Germinal center (tissue), 1 donor: ENCODE results near the gene DPH6.
"Not testable (repeated sequence)": the region's sequence is repeated elsewhere in the genome, so short reads cannot be mapped to it uniquely, and the experiment has no call there.

Experiments
- DNase-seq: peaks from one replicate; pipeline ENCODE4 v3.0.0; 2012; ENCODE audit warnings: mixed read lengths, low spot score

DPH6 gene, protein sequence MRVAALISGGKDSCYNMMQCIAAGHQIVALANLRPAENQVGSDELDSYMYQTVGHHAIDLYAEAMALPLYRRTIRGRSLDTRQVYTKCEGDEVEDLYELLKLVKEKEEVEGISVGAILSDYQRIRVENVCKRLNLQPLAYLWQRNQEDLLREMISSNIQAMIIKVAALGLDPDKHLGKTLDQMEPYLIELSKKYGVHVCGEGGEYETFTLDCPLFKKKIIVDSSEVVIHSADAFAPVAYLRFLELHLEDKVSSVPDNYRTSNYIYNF

GRCh38 chr15:35545824-35546510 is at the start of gene DPH6:
TSS of gene DPH6 (minus strand) at chr15:35546165. CDS start at chr15:35546141, 24 bp downstream.
- peak; percentile 78 for DNase-seq

GRCh38 chr15:35595656-35596055 is 49.7 kb upstream of the DPH6 start:
- no peak for DNase-seq

GRCh38 chr15:35591987-35592386 is 46.0 kb upstream of the DPH6 start:
- not testable (repeated sequence) for DNase-seq

DNA sequence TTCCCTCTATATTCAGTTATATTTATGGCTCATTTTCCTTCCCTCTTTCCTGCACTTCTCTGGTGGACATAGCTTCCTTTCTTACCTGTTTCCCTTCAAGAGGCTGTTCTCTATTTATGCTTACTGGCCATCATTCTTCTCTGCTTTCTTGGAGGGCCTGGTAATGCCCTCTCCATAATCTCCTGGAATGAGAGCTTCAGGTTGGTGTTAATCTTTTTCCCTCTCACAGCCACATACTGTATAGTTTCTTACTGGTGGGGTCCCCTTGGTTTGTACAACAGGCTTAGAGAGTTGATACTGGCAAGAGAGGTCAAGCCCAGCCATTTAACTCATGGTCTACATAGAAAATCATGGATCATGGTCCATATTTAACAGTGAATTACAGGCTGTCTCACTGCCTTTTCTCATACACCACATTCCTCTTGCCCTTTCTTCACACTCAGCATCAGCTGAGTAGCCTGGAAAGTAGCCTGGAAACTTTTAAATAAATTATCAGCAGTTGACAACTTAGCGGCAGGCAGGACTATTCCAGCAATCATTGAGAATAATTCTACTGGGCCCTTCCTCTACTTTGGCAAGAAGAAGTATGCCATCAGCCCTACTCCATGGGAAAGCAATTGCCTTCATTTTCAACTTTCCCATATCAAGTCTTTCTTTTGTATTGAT is 38.0 kb upstream of the DPH6 start:
- DNase-seq = no peak

GRCh38 chr15:35580606-35581005 is 34.6 kb upstream of the DPH6 start:
- no peak for DNase-seq

DNA sequence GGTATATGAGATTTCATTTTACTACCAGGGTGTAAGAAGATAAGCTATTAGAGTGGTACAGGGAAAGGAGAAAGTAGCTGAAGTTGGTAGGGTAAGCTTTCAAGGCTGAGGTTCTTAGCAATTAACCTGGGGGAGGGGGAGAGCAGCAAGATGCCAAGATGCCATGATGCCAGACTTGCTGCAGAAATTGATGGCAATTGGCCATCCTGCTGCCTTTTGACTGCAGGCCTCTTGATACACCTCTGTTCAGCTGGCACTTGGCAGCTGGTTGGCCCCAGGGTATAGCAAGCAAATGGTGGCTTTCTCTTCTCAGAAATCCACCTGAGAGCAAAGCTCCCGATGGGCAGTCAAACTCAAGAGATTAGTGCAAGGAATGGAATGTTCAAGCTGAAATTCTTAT is 21.4 kb upstream of the DPH6 start:
- no peak for DNase-seq

DNA sequence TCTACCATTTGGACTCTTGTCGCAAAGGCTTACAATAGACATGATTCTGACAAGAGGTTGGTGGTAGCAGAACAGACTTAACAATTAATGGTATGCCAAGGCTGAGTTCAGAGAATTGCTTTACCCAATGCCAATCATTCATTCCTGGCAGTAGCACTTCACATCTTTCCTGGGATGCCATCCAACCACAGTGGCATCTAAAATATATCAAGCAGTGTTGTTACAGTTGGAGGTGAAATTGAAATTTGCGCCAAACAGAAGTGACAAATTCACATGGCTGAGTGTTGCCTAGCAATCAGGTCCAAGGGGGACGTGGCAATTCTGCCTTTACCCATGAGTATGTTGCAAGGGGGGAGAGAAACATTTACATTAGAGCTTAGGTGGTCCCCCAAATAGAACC is 21.0 kb upstream of the DPH6 start:
- no peak for DNase-seq

- no peak for DNase-seq
Observed at GRCh38 chr15:35565901-35566300, 19.9 kb upstream of the DPH6 start.

DNA sequence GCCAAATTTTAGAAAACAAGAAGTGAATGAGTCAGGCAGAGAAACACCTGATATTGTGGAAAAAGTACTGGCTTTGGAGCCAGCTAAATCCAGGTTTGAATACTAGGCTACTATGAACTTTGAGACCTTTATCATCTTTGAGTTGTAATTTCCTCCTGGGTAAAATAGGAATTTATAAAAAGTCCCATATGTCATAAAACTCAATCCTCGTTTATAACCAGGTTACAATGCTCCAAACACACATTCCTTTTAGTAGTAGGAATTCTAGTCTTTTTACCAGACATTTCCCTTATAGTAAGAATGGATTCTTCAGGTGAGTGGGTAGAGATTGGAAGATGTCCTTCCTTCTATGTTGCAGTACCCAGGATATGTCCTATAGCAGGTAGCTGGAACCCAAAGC is 16.7 kb upstream of the DPH6 start:
- DNase-seq = no peak

GRCh38 chr15:35561308-35561707 is 15.3 kb upstream of the DPH6 start:
- no peak for DNase-seq

- DNase-seq = no peak
Observed at GRCh38 chr15:35560870-35561269, 14.9 kb upstream of the DPH6 start.

DNA sequence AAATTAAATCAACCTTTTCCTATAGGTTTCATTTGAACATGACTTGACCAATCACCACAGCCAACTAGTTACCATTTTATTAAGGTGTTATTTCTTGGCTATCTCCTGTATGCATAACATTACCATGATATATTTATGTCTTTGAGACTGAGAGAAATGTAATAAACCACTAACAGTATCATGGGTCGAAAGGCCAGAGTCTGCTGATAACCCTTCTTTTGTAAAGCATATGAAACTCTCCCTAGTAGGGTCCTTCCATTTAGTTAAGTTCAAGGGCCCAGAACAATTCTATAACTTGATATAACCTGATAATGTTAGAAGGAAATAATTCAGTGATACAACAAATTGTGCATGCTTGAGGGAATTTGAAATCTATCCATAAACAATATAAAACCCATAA is 14.3 kb upstream of the DPH6 start:
- DNase-seq = no peak

DNA sequence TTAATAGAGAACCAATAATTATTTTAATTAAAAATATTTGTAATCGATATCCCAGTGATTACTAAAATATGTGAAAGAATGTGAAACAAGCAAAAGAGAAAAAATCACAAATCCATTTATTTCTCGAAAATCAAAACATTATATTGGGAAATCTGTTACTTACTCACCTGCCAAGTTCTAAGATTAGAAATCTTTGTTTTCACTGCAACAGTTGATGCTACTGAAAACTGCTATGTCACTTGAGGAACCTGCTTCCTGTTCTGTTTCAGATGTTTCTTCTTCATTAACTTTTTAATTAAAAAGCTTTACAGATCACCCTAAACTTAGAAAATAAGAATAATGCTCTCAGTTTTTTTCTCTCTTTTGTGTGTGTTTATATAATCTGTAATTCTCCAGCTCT is 13.7 kb upstream of the DPH6 start:
- DNase-seq = no peak

- no peak for DNase-seq
Observed at GRCh38 chr15:35557544-35557943, 11.6 kb upstream of the DPH6 start.

GRCh38 chr15:35557012-35557411 is 11.0 kb upstream of the DPH6 start:
- DNase-seq = no peak

DNA sequence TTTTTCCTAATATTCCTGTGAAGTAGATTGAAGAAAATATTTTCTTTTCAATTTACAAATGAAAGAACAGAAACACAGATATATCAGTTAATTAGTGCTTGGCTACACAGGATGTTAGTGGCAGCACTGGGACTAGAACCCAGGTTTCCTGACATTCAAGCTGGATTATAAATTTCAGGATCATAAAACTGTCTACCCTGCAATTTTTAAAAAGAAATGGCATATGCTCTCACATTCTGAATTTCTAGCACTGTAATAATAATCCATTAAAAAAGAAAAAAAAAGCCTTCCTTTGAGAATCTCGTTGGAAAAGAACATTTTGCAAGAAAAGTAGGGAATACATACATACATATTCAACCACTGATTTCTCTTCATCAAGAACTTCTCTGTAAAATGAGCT is 9.3 kb upstream of the DPH6 start:
- DNase-seq = no peak

DNA sequence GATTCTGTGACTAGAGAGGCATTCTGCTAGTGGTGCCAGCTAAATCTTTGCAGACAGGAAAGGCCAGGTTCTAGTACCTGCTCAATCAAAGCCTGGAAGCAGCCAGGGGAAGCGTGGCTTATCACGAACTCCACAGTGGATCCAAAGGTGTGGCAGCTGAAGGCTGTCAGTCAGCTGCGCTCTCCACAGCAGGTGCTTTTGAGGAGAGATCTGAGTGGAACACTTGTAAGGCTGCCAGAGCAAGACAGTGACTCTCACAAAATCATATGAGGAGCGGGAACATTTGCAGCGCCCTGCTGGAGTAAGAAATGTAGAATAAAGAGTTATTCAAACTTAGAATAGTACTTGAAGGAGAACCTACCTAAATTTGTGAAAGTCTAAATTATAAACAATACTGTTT is 5.0 kb upstream of the DPH6 start:
- no peak for DNase-seq

DNA sequence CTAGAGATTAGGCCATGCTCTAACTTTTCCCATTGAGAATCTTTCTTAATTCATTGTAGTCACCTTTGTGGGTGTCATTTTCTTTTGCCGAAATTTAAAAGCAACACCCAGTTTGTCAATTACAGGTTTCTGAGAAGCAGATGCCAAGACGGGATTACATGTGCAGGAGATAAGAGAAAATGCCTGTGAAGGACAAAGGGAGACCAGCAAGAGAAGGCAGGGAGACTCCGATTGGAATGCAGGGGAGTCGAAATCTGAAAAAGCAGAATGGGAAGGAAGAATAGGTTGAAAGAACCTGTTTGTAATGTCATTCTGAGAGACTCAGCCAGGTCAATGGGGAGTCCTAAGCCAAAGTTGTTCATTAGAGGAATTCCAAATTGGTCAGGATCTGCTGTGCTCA is 3.6 kb upstream of the DPH6 start:
- DNase-seq = no peak

- DNase-seq = no peak
Observed at GRCh38 chr15:35548435-35548834, 2.5 kb upstream of the DPH6 start.

GRCh38 chr15:35547775-35548364 is 1.9 kb upstream of the DPH6 start:
- no peak for DNase-seq

- no peak for DNase-seq
Observed at GRCh38 chr15:35546511-35547381, 781 bp upstream of the DPH6 start.

DNA sequence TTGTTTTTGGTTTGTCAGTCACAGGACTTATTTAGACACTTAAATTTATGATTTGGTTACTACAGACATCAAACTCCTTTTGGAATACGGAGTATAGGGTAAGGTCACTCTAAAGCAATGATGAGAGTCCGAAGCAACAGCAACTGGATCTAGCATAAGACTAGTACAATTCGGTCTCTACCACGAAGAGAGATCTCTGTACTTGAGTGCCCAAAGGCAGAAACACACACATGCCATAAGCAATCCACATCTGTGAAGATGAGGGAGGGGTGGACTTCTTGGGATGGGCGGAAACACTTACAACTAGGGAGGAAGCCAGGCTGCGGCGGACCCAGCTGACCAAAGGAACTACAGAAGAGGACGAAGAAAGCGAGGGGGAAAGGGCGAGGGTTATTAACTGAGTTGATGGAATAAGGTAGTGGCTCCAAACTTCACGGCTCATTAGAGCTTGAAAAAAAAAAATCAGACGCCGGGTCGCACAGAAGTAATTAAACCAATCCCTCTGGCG is 595 bp downstream of the DPH6 start:
- peak; percentile 4 for DNase-seq
